ENCODE measurements around the gene PSRC1. TPM values are rescaled to one million over a fixed set of nuclear protein-coding genes. Genes with fewer than 3 reads are reported as not detected.

PSRC1 gene
- total and polyA plus RNA-seq, 2 experiments from 2014 or later = 55.0 to 61.1 TPM

GRCh38 chr1:109279615-109280278 is 3.2 kb downstream of the PSRC1 start:
- H3K27ac ChIP-seq (ENCODE audit: low read depth) = no peak overlapping the region
- peaks cover 25% of the 10 kb centered on the region for H3K4me1 ChIP-seq (ENCODE audit: insufficient read depth)
- Mint-ChIP-seq H3K4me3 (no peak overlapping the region), H3K9me3 (no peaks in the 10 kb centered on the region), H3K4me1 (peaks cover 40% of the 10 kb centered on the region), H3K27me3 (ENCODE audit: insufficient read depth, low read depth, poor library complexity) (peaks cover 19% of the 10 kb centered on the region), H3K27ac (no peak overlapping the region), H3K36me3 (ENCODE audit: low read depth) (peaks cover 37% of the 10 kb centered on the region)
- ATAC-seq = no peak
- H4K20me1 ChIP-seq (replicated peaks; ENCODE audit: insufficient read depth) = peaks cover 15% of the 10 kb centered on the region
- H3K9me2 ChIP-seq (ENCODE audit: insufficient read depth) = no peaks in the 10 kb centered on the region
- H3K36me3 ChIP-seq (ENCODE audit: insufficient read depth) = peaks cover 12% of the 10 kb centered on the region; the same call in 1 of the 2 replicates
- H3K4me2 ChIP-seq = no peak overlapping the region
- peaks cover 26% of the 10 kb centered on the region for H3K79me2 ChIP-seq (replicated peaks; ENCODE audit: insufficient read depth)
- DNase-seq (ENCODE audit: low spot score) = no peak
- no peaks in the 10 kb centered on the region for H3K27me3 ChIP-seq (ENCODE audit: insufficient read depth)
- TF ChIP-seq EZH2 (IDR thresholded peaks at IDR 0.05; ENCODE audit: low read depth, unreplicated experiment) (no peak), ZNF331 (CRISPR knock-in tag; IDR thresholded peaks at IDR 0.05; ENCODE audit: low read depth) (no peak), JUNB (IDR thresholded peaks at IDR 0.05; ENCODE audit: unreplicated experiment) (no peak), ZNF462 (CRISPR knock-in tag; IDR thresholded peaks at IDR 0.05) (no peak), STAT1 (IDR thresholded peaks at IDR 0.05; ENCODE audit: unreplicated experiment) (no peak), EZH2phosphoT487 (IDR thresholded peaks at IDR 0.05; ENCODE audit: unreplicated experiment) (no peak), CREB1 (CRISPR knock-in tag; IDR thresholded peaks at IDR 0.05; ENCODE audit: low read depth) (no peak), NANOG (IDR thresholded peaks at IDR 0.05; ENCODE audit: borderline replicate concordance) (no peak), ETS1 (IDR thresholded peaks at IDR 0.05) (no peak), ZNF114 (CRISPR knock-in tag; IDR thresholded peaks at IDR 0.05) (no peak), REST (IDR thresholded peaks at IDR 0.05; ENCODE audit: unreplicated experiment) (no peak), CTCF (conservative IDR thresholded peaks at IDR 0.05; ENCODE audit: low read depth in 2 of 2) (no peak), POLR2AphosphoS5 (IDR thresholded peaks at IDR 0.05; ENCODE audit: low read depth) (no peak)
- no peak overlapping the region for H2AFZ ChIP-seq
- H3K4me3 ChIP-seq = no peak overlapping the region
- H3F3A ChIP-seq (replicated peaks; ENCODE audit: low read depth) = peaks cover 25% of the 10 kb centered on the region

All from GM23338 (cell line).